HG02852 (cell line): Measurements from ENCODE around the gene FALEC.
"Not testable (repeated sequence)": the region's sequence is repeated elsewhere in the genome, so short reads cannot be mapped to it uniquely, and the experiment has no call there.

Experiments
- ATAC-seq: cut with Tn5 transposase; IDR thresholded peaks from one replicate; pipeline ENCODE4 v1.9.1; 2021; ENCODE audit warnings: mild to moderate bottlenecking, moderate library complexity; ENCODE audit not compliant: unreplicated experiment

Gene FALEC

DNA sequence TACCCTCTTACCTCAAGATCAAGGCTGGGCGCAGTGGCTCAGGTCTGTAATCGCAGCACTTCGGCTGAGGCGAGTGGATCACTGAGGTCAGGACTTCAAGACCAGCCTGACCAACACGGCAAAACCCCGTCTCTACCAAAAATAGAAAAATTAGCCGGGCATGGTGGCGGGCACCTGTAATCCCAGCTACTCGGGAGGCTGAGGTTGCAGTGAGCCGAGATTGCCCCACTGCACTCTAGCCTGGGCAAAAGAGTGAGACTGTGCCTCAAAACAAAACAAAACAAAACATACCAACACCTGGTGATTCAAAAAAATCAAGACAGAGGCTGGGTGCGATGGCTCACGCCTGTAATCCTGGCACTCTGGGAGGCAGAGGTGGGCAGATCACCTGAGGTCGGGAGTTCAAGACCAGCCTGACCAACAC lies 58.1 kb downstream of the FALEC start:
- not testable (repeated sequence) for ATAC-seq

DNA sequence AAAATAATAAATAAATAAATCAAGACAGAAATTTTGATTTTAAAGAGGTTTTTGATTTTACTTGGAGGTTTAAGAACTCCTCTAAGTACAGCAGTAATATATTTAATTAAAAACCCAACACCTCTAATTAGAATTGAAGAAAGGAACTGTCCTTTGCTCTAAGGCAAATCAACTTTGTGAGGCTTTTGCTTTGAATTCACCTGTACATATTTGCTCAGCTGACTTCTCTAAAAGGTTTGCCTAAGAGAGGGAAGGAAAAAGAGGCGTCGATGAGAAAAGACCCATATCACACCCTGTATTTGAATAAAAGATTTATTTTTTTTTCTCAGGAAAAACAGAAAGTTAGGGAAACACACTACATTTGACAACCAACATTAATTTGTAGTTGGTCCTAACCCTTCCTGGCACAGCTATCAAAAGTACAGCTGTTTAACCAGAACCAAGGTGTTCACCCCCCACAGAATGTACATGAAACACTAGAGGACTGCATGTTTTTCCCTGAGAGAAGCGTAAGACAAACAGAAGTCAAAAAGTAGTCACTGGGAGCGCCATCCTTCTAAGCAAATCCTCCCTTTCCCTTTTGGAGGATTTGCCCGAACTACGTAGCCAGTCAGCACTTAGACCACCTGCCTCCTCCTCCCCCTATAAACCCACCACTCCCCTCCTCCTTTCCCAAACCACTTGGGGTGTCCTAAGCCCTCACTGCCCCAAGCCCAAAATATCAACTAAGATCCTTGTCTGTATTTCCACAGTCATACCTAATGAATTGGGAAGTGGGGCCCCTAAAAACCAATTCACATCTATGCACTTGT lies 58.9 kb downstream of the FALEC start:
- ATAC-seq: no peak

DNA sequence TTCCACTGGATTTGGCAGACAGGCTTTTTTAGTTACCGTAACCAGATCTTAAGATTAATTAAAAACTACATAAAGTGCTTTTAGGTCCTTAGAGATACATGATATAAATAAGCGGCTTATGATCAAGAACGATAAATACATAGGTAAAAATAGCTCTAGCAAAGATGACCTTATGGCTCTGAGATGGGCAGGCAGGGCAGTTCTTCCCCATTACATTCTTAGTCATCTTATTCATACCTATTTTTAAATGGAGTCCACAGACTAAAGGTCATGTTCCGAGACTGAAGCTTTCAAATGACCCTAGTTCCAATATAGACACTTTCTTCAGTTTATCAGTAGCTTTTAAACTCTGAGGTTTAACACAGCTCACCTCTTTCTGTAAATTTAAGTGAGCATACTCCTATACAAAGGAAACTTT lies 59.5 kb downstream of the FALEC start:
- ATAC-seq: no peak

DNA sequence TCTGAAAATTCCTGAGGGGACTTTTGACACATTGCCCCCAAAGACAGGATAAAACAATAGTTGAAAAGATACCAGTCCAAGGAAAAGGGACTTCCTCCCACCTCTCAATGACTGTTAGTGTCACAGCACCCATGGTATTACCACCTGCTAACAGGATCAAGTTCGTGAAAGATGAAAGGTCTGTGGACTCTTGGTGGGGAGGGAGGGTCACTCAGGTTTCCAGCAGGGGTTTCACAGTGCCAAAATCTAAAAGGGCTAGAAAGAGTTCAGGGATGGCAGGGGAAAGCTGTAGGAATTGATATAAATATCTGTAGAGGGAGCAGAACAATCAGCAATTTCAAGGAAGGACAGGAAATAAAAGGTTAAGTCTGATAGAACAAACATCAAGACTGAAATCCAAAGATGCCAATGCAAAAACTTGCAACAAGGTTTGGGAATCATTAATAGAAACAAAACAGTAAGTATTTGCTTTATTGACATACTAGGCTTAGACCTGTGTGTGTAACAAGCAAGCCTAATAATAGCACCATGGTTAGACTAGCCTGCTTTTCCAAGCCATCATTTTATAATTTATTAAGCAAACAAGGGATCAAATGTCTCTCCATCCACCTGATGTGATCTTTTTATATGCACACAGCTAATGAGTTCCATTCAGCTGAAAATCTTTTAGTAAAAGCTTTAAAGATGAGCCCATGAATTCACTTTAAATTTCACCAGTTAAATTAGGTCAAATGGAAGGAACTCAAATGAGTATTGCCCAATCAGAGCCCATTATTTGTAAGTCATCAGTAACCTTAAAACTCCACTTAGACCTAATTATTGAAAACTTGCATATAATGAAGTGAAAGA lies 60.2 kb downstream of the FALEC start:
- no peak for ATAC-seq

DNA sequence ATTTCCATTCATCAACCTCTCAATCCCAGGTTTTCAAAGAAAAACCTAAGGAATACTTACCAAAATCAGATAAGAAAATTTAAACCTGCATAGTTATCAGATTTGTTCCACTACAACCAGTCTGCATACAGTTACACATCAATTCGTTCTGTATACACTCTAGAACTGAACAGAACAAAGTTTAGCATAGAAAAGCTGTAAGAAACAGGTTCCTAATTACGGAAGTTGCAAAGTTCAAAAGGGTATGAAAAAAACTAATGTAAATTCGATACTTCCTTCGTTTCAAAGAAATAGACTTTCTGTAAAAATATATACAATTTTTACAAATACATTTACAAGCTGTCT lies 60.8 kb downstream of the FALEC start:
- ATAC-seq: no peak

DNA sequence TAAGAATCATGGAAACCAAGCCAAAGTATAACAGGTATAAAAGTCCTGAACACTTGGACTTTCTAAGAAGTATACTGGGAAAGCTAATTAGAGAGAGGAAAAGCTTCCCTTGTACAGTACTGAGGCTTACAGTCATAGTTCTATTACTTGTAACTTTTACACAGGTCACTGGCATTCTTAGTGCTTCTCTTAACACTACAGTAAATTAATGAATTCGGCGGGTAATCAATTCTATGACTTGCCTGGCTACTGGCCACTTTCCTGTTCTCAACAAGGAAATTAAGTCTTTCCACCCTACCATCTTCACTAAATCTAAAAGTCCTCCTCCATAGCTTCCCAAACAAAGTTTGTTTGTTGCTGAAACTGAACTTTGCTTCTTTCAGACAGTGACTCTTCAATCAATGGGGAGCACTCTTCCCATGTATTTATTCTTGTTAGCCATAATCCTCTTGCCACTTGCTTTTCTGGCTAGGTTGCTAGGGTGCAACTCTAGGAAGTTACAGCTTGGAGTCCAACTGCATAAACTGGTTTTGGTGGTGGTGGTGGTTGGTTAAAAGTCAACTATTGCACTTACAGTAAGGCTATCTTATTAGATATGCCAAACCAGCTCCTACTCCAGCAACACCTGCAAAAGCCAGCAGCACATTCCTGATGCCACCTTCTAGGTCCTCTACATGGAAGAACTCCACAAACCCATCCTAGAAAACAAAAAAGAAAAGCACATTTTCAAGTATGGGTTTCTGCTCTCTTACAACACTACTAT lies 61.4 kb downstream of the FALEC start:
- ATAC-seq: no peak

DNA sequence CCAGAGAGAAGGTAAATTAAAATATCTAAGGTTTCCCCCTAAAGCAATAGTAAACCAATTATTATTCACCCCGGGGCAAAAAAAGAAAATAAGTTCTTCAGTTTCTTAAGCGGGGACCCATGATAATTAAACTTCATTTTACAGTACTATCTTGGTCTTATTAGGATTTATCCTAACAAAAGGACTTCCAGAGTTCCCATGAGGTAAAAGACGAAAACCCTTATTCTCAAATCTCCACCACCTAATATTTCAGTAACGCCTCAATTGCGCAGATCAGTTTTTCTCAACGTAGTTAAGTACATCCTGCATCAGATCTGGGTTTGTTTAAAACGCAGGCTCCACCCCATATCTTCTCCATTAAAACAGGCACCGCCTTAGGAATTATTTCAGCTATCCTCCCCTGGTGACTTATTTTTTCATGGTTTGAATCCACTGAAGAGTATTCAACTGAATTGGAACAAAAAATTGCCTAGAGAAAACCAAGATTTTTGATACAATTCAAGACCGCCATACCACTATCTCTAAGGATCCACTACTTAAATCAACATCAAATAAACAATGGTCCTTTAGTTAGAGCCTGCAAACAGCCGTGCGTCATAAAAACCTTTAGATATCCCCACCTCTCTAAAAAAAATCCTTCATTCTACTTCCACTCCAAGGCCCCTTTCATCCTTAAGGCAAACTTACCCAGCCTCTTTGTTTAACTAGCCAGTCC lies 62.2 kb downstream of the FALEC start:
- ATAC-seq: no peak

DNA sequence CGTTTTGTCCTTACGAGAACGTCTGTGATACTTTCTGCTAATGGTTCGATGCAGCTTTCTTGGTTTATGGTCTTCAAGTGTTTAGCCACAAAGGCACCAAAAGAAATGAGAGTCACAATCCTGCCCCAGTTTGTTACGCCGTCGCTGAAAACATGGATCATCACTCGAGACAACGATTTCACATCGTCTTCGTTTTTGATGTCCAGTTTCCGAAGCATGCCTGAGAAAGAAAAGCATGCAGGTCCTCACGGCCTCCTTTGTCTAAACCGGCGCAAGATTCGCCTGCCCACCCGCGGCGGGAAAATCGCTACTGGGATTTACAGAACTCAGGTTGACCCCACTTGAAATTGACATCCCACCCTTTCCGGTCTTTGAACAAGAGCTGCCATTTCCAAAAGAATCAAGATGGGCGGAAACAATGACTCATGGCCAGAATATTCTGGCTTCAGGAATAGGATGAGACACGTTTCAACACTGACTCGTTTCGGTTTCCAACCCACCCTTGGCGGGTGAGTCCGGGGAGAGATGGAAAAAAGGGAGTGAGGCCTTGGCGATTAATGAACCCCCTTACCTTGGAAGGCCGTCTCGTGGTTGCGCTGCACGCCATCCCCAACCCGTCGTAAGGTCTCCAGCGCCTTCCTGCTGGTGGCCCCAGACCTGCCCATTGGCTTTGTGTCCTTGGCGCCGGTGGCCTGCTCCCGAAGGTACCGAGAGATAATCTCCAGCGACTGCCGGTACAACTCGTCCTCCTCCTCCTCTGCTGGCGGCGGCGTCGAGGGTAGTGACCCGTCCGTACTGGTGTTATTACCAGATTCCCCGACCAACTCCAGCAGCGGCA lies 62.9 kb downstream of the FALEC start:
- ATAC-seq: peak; percentile 3

DNA sequence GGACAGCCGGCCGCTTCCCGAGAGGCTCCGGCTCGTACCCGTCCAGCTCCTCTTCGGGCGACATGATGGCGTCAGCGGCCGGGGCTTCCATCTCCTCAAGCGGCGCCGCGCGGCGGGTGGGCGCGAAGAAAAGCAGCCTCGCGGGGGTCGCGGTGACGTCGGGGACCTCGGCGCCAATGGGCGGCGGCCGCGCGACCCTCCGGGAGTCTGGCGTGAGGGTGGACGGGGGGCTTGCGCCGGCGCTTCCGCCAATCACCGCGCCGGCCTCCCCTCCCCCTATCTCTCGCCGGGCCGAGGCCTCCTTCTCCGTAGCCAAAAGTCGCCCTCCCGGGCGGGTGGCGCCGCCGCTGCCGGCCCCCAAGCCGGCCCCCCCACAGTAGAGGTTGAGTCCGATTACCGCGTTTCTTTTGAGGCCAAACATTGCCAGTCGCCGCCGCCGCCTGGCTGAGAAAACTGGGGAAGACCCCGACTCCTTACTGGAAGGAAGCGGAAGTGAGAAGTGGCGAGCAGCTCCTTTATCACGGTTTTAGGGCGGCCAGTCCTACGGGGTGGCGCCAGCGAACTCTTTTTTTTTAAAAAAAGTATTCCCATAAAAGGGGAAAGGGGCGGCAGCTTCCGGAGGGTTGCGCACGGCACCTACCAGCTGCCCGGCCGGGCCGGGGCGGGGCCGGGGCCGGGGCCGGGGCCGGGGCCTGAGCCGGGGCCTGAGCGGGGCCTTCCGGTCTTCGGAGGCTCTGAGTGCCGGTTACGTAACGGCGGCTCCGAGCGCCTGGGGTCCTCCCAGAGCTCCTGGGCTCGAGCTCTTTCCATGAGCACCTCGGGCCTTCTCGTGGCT lies 63.8 kb downstream of the FALEC start, which contains the start of gene MCL1:
TSS of gene MCL1 (minus strand) at position 501 of the 835 bp plus-strand sequence. CDS start at position 421, 80 bp downstream.
- ATAC-seq: peak; percentile 86

DNA sequence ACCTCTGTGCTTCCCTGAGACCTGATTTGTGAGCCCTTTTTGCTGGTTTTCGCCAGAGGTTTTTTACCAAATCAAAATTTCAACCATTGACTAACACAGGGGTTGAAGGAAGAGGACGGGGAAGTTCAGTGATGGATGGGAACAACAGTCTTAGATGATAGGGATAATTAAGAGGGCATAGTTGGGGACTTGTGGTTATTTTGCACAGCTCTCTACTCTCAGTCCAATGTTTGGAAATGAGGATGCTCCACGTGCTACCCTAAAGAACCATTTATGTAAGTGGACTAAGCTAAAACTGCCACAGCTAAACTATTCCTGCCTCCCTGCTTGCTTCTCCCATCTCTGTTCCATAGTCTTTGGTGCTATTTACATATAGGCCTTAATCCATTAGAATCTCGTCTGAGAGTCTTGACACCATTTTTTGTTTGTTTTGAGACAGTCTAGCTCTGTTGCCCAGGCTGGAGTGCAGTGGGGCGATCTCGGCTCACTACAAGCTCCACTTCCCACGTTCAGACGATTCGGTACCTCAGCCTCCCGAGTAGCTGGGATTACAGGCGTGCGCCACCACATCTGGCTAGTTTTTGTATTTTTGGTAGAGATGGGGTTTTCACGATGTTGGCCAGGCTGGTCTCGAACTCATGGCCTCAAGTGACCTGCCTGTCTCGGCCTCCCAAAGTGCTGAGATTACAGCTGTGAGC lies 64.5 kb downstream of the FALEC start:
- ATAC-seq: no peak

DNA sequence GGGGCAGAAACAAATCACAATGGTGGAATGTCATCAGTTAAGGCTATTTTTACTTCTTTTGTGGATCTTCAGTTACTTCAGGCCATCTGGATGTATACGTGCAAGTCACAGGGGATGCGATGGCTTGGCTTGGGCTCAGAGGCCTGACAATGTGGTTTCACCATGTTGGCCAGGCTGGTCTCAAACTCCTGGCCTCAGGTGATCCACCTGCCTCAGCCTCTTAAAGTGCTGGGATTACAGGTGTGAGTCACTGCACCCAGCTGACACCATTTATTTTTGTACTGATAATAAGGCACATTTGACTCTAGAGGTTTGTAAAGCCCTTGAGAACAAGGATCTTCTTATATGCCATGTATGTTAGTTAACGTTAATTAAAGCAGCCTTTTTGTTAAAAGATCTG lies 65.4 kb downstream of the FALEC start:
- not testable (repeated sequence) for ATAC-seq

DNA sequence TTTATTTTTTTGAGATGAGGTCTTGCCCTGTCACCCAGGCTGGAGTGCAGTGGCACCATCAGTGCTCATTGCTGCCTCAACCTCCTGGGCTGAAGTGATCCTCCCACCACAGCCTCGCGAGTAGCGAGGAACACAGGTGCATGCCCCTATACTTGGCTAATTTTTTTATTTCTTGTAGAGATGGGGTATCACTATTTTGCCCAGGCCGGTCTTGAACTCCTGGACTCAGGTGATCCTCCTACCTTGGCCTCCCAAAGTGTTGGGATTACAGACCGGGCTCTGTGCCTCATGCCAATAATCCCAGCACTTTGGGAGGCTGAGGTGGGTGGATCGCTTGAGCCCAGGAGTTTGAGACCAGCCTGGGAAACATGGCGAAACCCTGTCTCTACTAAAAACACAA lies 65.9 kb downstream of the FALEC start:
- ATAC-seq: not testable (repeated sequence)

DNA sequence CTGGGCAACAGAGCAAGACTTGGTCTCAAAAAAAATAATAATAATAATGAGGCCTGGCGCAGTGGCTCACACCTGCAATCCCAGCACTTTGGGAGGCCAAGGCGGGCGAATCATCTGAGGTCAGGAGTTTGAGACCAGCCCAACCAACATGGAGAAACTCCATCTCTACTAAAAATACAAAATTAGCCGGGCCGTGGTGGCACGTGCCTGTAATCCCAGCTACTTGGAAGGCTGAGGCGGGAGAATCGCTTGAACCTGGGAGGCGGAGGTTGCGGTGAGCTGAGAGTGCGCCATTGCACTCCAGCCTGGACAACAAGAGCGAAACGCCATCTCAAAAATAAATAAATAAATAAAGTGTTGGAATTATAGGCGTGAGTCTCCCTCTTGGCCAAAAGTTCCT lies 66.4 kb downstream of the FALEC start:
- not testable (repeated sequence) for ATAC-seq

DNA sequence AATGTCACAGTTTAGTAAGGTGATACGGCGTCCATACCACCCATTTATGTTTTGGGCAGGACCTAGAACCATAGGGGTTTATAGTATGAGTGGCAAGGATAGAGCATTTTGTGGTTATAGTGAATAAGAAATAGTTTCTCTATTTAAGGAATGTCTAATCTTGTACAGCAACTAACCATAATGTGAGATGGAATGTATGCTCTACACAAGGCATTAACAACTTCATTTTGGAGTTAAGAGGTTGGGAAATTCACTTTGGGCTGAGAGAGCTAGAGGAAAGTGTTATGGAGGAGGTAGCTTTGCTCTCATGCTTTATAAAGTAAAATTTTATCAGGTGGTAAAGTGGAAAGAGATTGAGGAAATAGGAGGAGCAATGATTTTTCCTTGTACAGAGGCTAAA lies 66.8 kb downstream of the FALEC start:
- ATAC-seq: no peak
